ENCODE measurements around the gene PSMB1. TPM values are rescaled to one million over a fixed set of nuclear protein-coding genes. Genes with fewer than 3 reads are reported as not detected.
"Not testable (repeated sequence)": the region's sequence is repeated elsewhere in the genome, so short reads cannot be mapped to it uniquely, and the experiment has no call there.

PSMB1 gene
- total RNA-seq, 1 donor from 2014 or later, result 117 TPM

GRCh38 chr6:170512249-170512648, 40.9 kb downstream of the PSMB1 start:
- DNase-seq (no peak), ATAC-seq (no peak)
- Histone ChIP-seq H3K4me1 (peaks cover 4% of the 10 kb centered on the region), H3K27ac (no peak overlapping the region), H3K36me3 (no peaks in the 10 kb centered on the region), H3K27me3 (ENCODE audit: low read depth) (no peaks in the 10 kb centered on the region), H3K4me3 (no peak overlapping the region), H3K9me3 (no peaks in the 10 kb centered on the region)
- intact Hi-C loops (cut with DNase I), result no loop called here
- TF ChIP-seq CTCF (IDR thresholded peaks at IDR 0.05), result no peak

GRCh38 chr6:170510631-170511030, 42.5 kb downstream of the PSMB1 start:
- intact Hi-C loops (cut with DNase I), result no loop called here
- ATAC-seq (no peak), DNase-seq (no peak)
- TF ChIP-seq CTCF (IDR thresholded peaks at IDR 0.05), result no peak
- Histone ChIP-seq H3K27me3 (ENCODE audit: low read depth) (no peaks in the 10 kb centered on the region), H3K9me3 (no peaks in the 10 kb centered on the region), H3K4me3 (no peak overlapping the region), H3K4me1 (no peaks in the 10 kb centered on the region), H3K27ac (no peak overlapping the region), H3K36me3 (no peaks in the 10 kb centered on the region)

- DNase-seq (no peak), ATAC-seq (no peak)
- H3K27ac ChIP-seq, result no peak overlapping the region
- no peak for TF ChIP-seq CTCF (IDR thresholded peaks at IDR 0.05)
- H3K4me3 ChIP-seq, result no peak overlapping the region
- H3K4me1 ChIP-seq, result no peaks in the 10 kb centered on the region
- H3K27me3 ChIP-seq (ENCODE audit: low read depth), result no peaks in the 10 kb centered on the region
- no peaks in the 10 kb centered on the region for H3K9me3 ChIP-seq
- intact Hi-C loops (cut with DNase I), result no loop called here
- no peaks in the 10 kb centered on the region for H3K36me3 ChIP-seq
Measured at GRCh38 chr6:170509723-170510018, 43.4 kb downstream of the PSMB1 start.

GRCh38 chr6:170508892-170509722, 44.0 kb downstream of the PSMB1 start:
- H3K9me3 ChIP-seq; H3K27ac ChIP-seq; H3K4me3 ChIP-seq; H3K27me3 ChIP-seq (ENCODE audit: low read depth); H3K36me3 ChIP-seq; intact Hi-C loops (cut with DNase I); DNase-seq; ATAC-seq; H3K4me1 ChIP-seq: not testable (repeated sequence)

- H3K9me3 ChIP-seq; H3K36me3 ChIP-seq; H3K27me3 ChIP-seq (ENCODE audit: low read depth); intact Hi-C loops (cut with DNase I); H3K27ac ChIP-seq; DNase-seq; H3K4me3 ChIP-seq; H3K4me1 ChIP-seq; ATAC-seq: not testable (repeated sequence)
Measured at GRCh38 chr6:170508275-170508674, 44.8 kb downstream of the PSMB1 start.

- H3K9me3 ChIP-seq; DNase-seq; intact Hi-C loops (cut with DNase I); H3K27me3 ChIP-seq (ENCODE audit: low read depth); H3K36me3 ChIP-seq; H3K4me3 ChIP-seq; ATAC-seq; H3K27ac ChIP-seq; H3K4me1 ChIP-seq: not testable (repeated sequence)
Measured at GRCh38 chr6:170507728-170508127, 45.4 kb downstream of the PSMB1 start.

GRCh38 chr6:170506446-170506845, 46.7 kb downstream of the PSMB1 start:
- no peak for DNase-seq
- intact Hi-C loops (cut with DNase I), result no loop called here
- Histone ChIP-seq H3K4me3 (no peak overlapping the region), H3K27ac (no peak overlapping the region), H3K9me3 (no peaks in the 10 kb centered on the region), H3K4me1 (no peaks in the 10 kb centered on the region), H3K36me3 (no peaks in the 10 kb centered on the region), H3K27me3 (ENCODE audit: low read depth) (no peaks in the 10 kb centered on the region)
- no peak for ATAC-seq
- no peak for TF ChIP-seq CTCF (IDR thresholded peaks at IDR 0.05)
